GM12864 (cell line): ENCODE measurements around the gene HDAC5.

Source experiments
- DNase-seq: peaks from one replicate; pipeline ENCODE4 v3.0.0-alpha.2; 2011; ENCODE audit warnings: low read depth
- H3K4me3 ChIP-seq: 2 replicates; pipeline ENCODE4 v1.5.1; 2011; ENCODE audit warnings: mild to moderate bottlenecking, low read depth, low read length, control low read depth
- TF ChIP-seq, protein P1 (sequence below): IDR thresholded peaks from 2 replicates; pipeline ENCODE4 v1.5.1; 2011; ENCODE audit warnings: low read depth, mild to moderate bottlenecking, moderate library complexity, low read length, control low read depth, inconsistent platforms; ENCODE audit errors: missing control alignments

Gene HDAC5

DNA sequence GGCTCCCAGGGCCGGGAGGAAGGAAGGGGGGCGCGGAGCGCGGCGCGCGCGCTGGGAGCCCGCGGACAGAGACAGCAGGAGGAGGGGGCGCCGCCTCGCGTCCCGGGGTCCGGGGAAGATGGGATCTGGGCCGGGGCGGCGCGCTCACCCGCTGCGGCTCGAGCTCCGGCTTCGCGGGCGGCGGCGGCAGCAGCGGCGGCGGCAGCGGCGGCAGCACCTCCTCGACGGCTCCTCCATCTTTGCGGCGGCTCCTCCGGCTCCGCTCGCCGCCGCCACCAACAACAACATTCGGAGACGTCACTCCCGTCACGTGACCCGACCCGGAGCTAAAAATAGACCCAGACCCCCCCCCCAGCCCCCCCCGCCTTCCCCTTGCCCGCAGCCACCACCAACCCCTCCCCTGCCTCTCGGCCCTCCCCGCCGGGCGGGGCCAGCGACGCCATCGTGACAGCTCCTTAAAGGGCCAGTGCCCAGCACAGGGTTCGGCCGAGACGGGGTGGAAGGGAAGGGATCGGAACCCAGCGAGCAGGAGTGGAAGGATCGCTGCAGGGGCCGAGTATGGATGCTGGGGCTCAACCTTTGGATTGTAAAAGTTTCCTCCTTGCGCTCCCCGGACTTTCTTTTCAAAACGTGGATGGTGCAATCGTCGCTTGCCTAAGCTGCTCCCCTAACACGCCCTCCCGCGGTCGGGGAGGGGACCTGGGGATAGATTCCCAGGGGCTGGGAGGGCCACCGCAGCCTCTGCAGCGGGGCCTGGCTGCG lies at the start of gene HDAC5:
TSS of gene HDAC5 (minus strand) at position 286 of the 762 bp plus-strand sequence. CDS start 6,126 bp downstream, outside the sequence.
- peak; percentile 75 for DNase-seq
- peak within 1 kb of the TSS; percentile 79 for H3K4me3 ChIP-seq
- TF ChIP-seq, protein P1, sequence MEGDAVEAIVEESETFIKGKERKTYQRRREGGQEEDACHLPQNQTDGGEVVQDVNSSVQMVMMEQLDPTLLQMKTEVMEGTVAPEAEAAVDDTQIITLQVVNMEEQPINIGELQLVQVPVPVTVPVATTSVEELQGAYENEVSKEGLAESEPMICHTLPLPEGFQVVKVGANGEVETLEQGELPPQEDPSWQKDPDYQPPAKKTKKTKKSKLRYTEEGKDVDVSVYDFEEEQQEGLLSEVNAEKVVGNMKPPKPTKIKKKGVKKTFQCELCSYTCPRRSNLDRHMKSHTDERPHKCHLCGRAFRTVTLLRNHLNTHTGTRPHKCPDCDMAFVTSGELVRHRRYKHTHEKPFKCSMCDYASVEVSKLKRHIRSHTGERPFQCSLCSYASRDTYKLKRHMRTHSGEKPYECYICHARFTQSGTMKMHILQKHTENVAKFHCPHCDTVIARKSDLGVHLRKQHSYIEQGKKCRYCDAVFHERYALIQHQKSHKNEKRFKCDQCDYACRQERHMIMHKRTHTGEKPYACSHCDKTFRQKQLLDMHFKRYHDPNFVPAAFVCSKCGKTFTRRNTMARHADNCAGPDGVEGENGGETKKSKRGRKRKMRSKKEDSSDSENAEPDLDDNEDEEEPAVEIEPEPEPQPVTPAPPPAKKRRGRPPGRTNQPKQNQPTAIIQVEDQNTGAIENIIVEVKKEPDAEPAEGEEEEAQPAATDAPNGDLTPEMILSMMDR = peak; percentile 75

DNA sequence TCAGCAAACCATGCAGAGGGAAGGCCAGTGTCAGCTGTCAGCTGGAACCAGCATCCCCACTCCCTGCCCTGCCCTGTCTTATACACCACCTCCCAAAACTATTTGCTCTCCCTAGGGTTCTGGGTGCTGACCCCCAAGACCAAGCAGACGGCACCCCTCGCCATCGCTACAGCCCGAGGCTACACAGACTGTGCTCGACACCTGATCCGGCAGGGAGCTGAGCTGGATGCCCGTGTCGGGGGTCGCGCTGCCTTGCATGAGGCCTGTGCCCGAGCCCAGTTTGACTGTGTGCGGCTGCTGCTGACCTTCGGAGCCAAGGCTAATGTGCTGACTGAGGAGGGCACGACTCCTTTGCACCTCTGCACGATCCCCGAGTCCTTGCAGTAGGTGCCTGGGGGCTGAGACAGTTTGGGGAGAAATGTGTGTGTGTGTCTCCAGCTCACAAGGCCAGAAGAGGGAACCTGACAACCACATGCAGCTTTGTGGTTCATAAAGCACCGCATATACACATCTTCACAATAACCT lies 48.6 kb upstream of the HDAC5 start:
- DNase-seq = no peak
- H3K4me3 ChIP-seq = no peak overlapping the region
- TF ChIP-seq, protein P1 = no peak

DNA sequence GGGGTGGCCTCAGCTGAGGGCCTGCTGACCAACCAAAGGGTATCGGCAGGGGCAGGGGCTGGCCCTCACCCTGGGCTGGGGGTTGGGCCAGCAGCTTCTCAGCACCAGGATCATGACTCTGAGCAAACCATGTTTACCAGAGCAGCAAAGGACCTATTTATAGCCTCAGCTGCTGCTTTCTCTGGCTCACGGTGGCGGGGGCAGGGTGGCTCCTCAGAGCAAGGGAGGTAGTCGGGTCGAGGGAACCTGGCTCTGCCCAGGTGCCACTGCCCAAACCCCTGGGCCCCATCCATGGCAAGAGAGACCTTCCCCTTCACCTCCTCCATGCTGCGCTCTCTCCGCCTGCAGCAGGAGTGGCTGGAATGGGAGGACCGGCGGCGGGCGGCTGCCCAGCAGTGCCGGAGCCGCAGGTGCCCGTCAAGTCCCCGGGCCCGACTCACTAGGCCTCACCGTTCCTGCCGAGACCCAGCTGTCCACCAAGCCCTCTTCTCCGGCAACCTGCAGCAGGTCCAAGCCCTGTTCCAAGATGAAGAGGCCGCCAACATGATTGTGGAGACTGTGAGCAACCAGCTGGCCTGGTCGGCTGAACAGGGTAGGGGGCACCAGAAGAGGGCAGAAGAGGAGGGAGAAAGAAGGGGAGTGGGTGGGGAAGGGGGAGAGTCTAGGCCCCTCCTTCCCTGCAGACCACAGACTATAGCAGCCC lies 47.2 kb upstream of the HDAC5 start, which contains the start of gene ASB16:
TSS of gene ASB16 (plus strand) at position 206 of the 703 bp plus-strand sequence. CDS start at position 292, 86 bp downstream.
- H3K4me3 ChIP-seq = no peak within 1 kb of the TSS
- TF ChIP-seq, protein P1 = no peak
- no peak for DNase-seq

DNA sequence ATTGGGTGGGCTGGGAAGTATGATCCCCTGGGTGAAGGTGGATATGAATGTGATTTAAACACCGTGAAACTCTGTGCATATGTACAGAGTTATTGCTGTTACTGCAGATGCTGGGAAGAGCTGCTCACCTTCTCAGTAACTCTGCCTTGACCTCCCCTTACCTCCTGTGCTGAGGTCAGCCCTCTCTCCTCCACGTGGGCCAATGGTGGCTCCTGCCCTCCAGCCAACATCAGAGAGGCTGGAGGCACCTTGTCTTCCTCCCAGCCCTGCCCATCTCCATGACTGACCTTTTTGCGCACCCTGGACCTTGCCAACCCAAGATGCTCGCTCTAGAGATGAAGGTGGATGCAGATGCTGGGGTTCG lies 46.7 kb upstream of the HDAC5 start:
- TF ChIP-seq, protein P1 = no peak
- no peak overlapping the region for H3K4me3 ChIP-seq
- no peak for DNase-seq

DNA sequence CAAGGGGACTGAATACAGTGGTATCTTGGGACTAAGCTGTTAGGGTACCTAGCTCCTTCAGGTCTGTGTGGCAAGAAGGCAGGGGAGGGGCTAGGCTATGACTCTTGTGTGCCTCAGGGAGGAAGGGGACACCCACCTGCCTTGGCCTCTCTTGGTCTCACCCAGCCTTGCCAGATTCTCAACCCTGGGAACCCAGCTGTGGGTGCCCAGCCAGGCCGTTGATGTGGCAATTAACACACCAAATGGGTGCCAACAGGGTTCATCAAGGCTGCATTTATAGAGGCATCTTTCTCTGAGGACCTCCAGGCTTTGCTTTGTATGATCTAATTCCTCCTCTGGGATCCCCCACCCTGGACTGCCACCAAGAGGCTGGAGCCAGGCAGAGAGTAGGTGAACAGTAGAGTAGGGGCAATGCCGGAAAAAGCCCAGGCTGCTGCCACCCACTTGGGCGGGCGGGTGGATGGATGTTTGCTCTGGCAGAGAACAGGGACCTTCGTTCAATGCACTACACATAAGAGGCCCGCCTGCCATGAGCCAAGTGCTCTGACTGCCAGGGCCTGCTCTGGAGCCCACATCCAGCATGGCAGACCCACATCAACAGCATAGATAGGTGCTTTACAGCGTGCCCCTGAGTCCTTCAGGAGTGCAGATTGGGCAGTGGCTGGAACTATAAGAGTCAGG lies 43.9 kb upstream of the HDAC5 start:
- DNase-seq = no peak
- TF ChIP-seq, protein P1 = no peak

DNA sequence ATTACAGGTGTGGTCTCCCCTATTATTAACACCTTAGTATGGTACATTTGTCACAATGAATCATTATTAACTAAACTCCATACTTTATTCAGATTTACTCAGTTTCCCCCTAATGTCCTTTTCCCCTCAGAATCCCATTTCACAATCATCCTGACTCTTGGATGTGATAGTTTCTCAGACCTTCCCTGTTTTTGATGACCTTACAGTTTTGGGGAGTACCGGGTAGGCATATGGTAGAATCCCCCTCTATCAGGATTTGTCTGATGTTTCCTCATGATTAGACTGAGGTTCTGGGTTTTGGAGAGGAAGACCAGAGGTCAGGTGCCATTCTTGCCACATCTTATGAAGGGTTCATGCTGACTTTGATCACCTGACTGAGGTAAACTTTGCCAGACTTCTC lies 41.0 kb upstream of the HDAC5 start:
- TF ChIP-seq, protein P1 = no peak
- no peak for DNase-seq
- H3K4me3 ChIP-seq = no peak overlapping the region

More for the DNA sequence above, 43.9 kb upstream of the HDAC5 start:
- H3K4me3 ChIP-seq = no peak overlapping the region
